Endothelial cell of umbilical vein (primary cell): ENCODE results near the gene GNMT. TPM values are rescaled to one million over a fixed set of nuclear protein-coding genes. Genes with fewer than 3 reads are reported as not detected.

Experiments used
- BruUV-seq: library from RNA; stranded (reverse); fragments of 400-500 nt; replicated peaks from 2 replicates; lab custom pipeline; 2021; lab: Mats Ljungman, UMichigan
- CTCF ChIA-PET: fragments of 300-600, 350-600 bp; sonication (Branson Sonifier 250); formaldehyde crosslinking; loops from one replicate; lab custom pipeline; 2021; ENCODE audit warnings: antibody characterized with exemption, inconsistent platforms; lab: Charles Lee
- POLR2A ChIA-PET: fragments of 300-600, 350-600 bp; sonication (Branson Sonifier 250); formaldehyde crosslinking; loops from one replicate; lab custom pipeline; 2021; ENCODE audit warnings: antibody characterized with exemption, inconsistent platforms; lab: Charles Lee
- DNase-seq: peaks from one replicate; pipeline ENCODE4 v3.0.0-alpha.2; 2011; ENCODE audit warnings: low read depth, low spot score
- FAIRE-seq: peaks from 2 replicates; lab custom pipeline; 2011; peaks lifted over from hg19 to GRCh38; lab: Jason Lieb, UNC
- H2AFZ ChIP-seq: 2 replicates; pipeline ENCODE4 v1.6.0; 2012; ENCODE audit warnings: low read depth, low read length, control low read depth, inconsistent platforms
- H3K27ac ChIP-seq: 2 replicates; pipeline ENCODE4 v1.5.1; 2011; ENCODE audit warnings: low read depth, mild to moderate bottlenecking, control low read depth, low read length, moderate library complexity; ENCODE audit not compliant: insufficient read depth
- H3K27me3 ChIP-seq, 2 experiments: 2 replicates each; pipeline versions ENCODE4 v1.6.0 to v1.6.1; 2011; ENCODE audit warnings: low read length in 2 of 2, mixed read lengths in 1 of 2; ENCODE audit not compliant: control insufficient read depth in 2 of 2, insufficient read depth in 2 of 2
- H3K36me3 ChIP-seq, 2 experiments: 2 replicates in 1 of 2; 3 replicates in 1 of 2; pipeline ENCODE4 v1.5.1; 2011; ENCODE audit warnings: low read length in 2 of 2, mild to moderate bottlenecking in 1 of 2, moderate library complexity in 1 of 2; ENCODE audit not compliant: control insufficient read depth in 2 of 2, insufficient read depth in 2 of 2; ENCODE audit errors: extremely low read depth in 1 of 2
- H3K4me1 ChIP-seq: 3 replicates; pipeline ENCODE4 v1.5.1; 2011; ENCODE audit warnings: mild to moderate bottlenecking, low read length; ENCODE audit not compliant: control insufficient read depth, insufficient read depth; ENCODE audit errors: extremely low read depth
- H3K4me2 ChIP-seq: 2 replicates; pipeline ENCODE4 v1.6.1; 2011; ENCODE audit warnings: low read length, control low read depth, mixed read lengths; ENCODE audit not compliant: insufficient read depth
- H3K4me3 ChIP-seq, 3 experiments: fragments of 200-600 bp in 1 of 3; sonication (generic), shearing (Covaris generic) in 1 of 3; replicated peaks in 1 of 3; 2 replicates each; pipeline ENCODE4 v1.5.1; 2011 to 2016; ENCODE audit warnings: control low read depth in 3 of 3, low read length in 3 of 3, mild to moderate bottlenecking in 2 of 3, inconsistent platforms in 1 of 3, low read depth in 1 of 3, moderate library complexity in 1 of 3; ENCODE audit not compliant: insufficient read depth in 1 of 3
- H3K79me2 ChIP-seq: 2 replicates; pipeline ENCODE4 v1.6.0; 2012; ENCODE audit warnings: low read length, inconsistent platforms; ENCODE audit not compliant: control insufficient read depth, insufficient read depth
- H3K9ac ChIP-seq: replicated peaks from 2 replicates; pipeline ENCODE3; 2011; ENCODE audit warnings: low read length, control low read depth; ENCODE audit not compliant: insufficient read depth; ENCODE audit errors: extremely low read depth
- H3K9me1 ChIP-seq: replicated peaks from 3 replicates; pipeline ENCODE4 v1.6.0; 2011; ENCODE audit warnings: mild to moderate bottlenecking, low read length; ENCODE audit not compliant: control insufficient read depth, insufficient read depth; ENCODE audit errors: extremely low read depth
- H3K9me3 ChIP-seq: replicated peaks from 2 replicates; pipeline ENCODE4 v1.5.1; 2012; ENCODE audit warnings: low read length, inconsistent platforms; ENCODE audit not compliant: control insufficient read depth, insufficient read depth
- H4K20me1 ChIP-seq: replicated peaks from 2 replicates; pipeline ENCODE3; 2011; ENCODE audit warnings: mild to moderate bottlenecking, low read length; ENCODE audit not compliant: control insufficient read depth, insufficient read depth; ENCODE audit errors: extremely low read depth
- FOS ChIP-seq: IDR thresholded peaks from 2 replicates; pipeline ENCODE4 v1.6.1; 2011; ENCODE audit warnings: mild to moderate bottlenecking, low read length, moderate library complexity, borderline replicate concordance; ENCODE audit not compliant: insufficient read depth
- MYC ChIP-seq: IDR thresholded peaks from one replicate; pipeline ENCODE4 v1.6.1; 2011; ENCODE audit warnings: mild to moderate bottlenecking, low read depth, low read length
- POLR2A ChIP-seq: IDR thresholded peaks from 2 replicates; pipeline ENCODE4 v1.6.1; 2012; ENCODE audit warnings: low read depth, mild to moderate bottlenecking, control low read depth, low read length
- POLR2AphosphoS5 ChIP-seq: IDR thresholded peaks from 2 replicates; pipeline ENCODE4 v1.6.1; 2012; ENCODE audit warnings: low read depth, mild to moderate bottlenecking, control low read depth, low read length, moderate library complexity; ENCODE audit not compliant: insufficient read depth
- dilution Hi-C: fragments of 300-500 bp; cut with MboI; formaldehyde crosslinking; loops from one replicate; pipeline ENCODE4 v1.15.0; 2019; ENCODE audit warnings: low sequenced_read_pairs; ENCODE audit not compliant: extremely low pct_ligation_motif_present
- intact Hi-C: fragments of 100-400 bp; cut with micrococcal nuclease; formaldehyde crosslinking; loops from one replicate; pipeline ENCODE4 v1.10.0; 2022
- polyA plus RNA-seq, 4 experiments: library from polyadenylated mRNA; depleted of rRNA in 3 of 4; stranded (reverse) in 3 of 4; unstranded in 1 of 4; fragments of >200 nt; gene quantifications; 2 replicates each; pipeline versions ENCODE4 v1.2.1 to v1.2.3, GENCODE V29; 2011 to 2012; ENCODE audit warnings: missing spikeins in 1 of 4
- total RNA-seq: library from RNA; stranded (reverse); gene quantifications from 2 replicates; pipeline ENCODE4 v1.2.3, GENCODE V29; 2021

The GNMT gene
- total and polyA plus RNA-seq, 2 donors (not counting 3 experiments of a cell fraction or from before 2014, with no cell fraction given): 0.41 to 1.2 TPM

DNA sequence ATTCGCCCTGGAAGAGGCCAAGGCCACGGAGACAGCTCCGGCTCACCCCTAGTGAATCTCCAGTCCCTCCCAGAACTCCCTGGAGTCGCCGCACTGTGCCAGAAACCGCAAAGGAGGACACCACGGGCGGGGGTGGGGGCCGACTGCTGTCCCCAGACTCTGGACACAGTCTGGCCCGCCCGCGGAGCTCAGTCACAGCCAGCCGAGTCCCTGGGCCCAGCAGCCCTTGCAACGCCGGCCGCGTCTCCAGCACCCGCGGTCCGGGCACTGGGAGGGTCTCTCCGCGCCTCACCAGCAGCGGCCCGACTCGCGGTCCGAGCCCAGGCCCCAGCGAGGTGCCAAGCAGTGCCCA is 17.9 kb downstream of the GNMT start:
- Histone ChIP-seq H3K9me3 (no peaks in the 10 kb centered on the region), H3K4me1 (peaks cover 23% of the 10 kb centered on the region), H3K4me3 (peak overlapping the region; percentile 62 to 74 (median 72)), H3K27me3 (no peaks in the 10 kb centered on the region), H3K9me1 (no peaks in the 10 kb centered on the region), H3K4me2 (peak overlapping the region; percentile 87), H3K27ac (peak overlapping the region; percentile 58), H3K36me3 (no peaks in the 10 kb centered on the region), H3K79me2 (peaks cover 12% of the 10 kb centered on the region), H2AFZ (peak overlapping the region; percentile 93), H3K9ac (peak overlapping the region; percentile 66), H4K20me1 (no peaks in the 10 kb centered on the region)
- CTCF ChIA-PET: interaction anchor here (1.4 to 2.0 kb wide), 5 partner anchors 13 to 165 kb away, joined by 3 to 12 read pairs (median 6); partner anchors contain the start of genes CNPY3, CUL7, KLC4 and MRPL2
- DNase-seq (peak; percentile 37), FAIRE-seq (peak; percentile 52)
- POLR2A ChIA-PET: no interaction called here
- dilution Hi-C loops (no loop called here), intact Hi-C loops (loop anchor here (2.0 kb wide), 2 partner anchors 18 to 36 kb away; partner anchors contain the start of genes GNMT and KLHDC3)
- BruUV-seq: no TSS peak
- no peak for TF ChIP-seq MYC

GRCh38 chr6:42978839-42979522 is 18.4 kb downstream of the GNMT start, which contains the start of gene PEX6:
PEX6 (minus strand) TSS chr6:42979181; CDS start chr6:42979150, 31 bp downstream.
- peak within 1 kb of the TSS; percentile 66 for H3K9ac ChIP-seq
- DNase-seq (peak; percentile 83), FAIRE-seq (peak; percentile 94)
- peak within 1 kb of the TSS; percentile 62 to 74 (median 72) for H3K4me3 ChIP-seq
- peaks cover 28% of the 10 kb centered on the region for H3K4me1 ChIP-seq
- intact Hi-C loops: loop anchor here (1.0 to 2.0 kb wide), 3 partner anchors 18 to 50 kb away; partner anchors contain the start of genes CNPY3, GNMT and KLHDC3
- BruUV-seq: no TSS peak
- H3K27ac ChIP-seq: peak within 1 kb of the TSS; percentile 58
- H3K36me3 ChIP-seq: no peaks in the 10 kb centered on the region
- H4K20me1 ChIP-seq: no peaks in the 10 kb centered on the region
- peak; percentile 90 for TF ChIP-seq POLR2AphosphoS5
- TF ChIP-seq FOS: no peak
- peak; percentile 83 for TF ChIP-seq POLR2A
- H2AFZ ChIP-seq: peak within 1 kb of the TSS; percentile 93
- dilution Hi-C loops: no loop called here
- H3K4me2 ChIP-seq: peak within 1 kb of the TSS; percentile 87
- no peaks in the 10 kb centered on the region for H3K9me3 ChIP-seq
- ChIA-PET CTCF (interaction anchor here (0.8 to 2.0 kb wide), 7 partner anchors 12 to 165 kb away, joined by 3 to 12 read pairs (median 5); partner anchors contain the start of genes CNPY3, CUL7, KLC4 and KLHDC3), POLR2A (interaction anchor here (1.4 kb wide), 1 partner anchor 35 kb away, joined by 6 read pairs; the partner anchor contains the start of genes KLHDC3 and MEA1)
- peaks cover 12% of the 10 kb centered on the region for H3K79me2 ChIP-seq
- H3K27me3 ChIP-seq: no peaks in the 10 kb centered on the region
- H3K9me1 ChIP-seq: no peaks in the 10 kb centered on the region
